Colonic mucosa (tissue), 4 donors: ENCODE data around the gene DACT1. TPM values are rescaled to one million over a fixed set of nuclear protein-coding genes. Genes with fewer than 3 reads are reported as not detected.

Experiments used
- DNase-seq: peaks from one replicate; pipeline ENCODE4 v3.0.0-alpha.2; 2020
- H3K27ac ChIP-seq: fragments of 200-600 bp; one replicate; pipeline ENCODE4 v1.8.0; 2021
- H3K27me3 ChIP-seq: fragments of 200-600 bp; one replicate; pipeline ENCODE4 v1.8.0; 2021
- H3K36me3 ChIP-seq: fragments of 200-600 bp; one replicate; pipeline ENCODE4 v1.8.0; 2021
- H3K4me1 ChIP-seq: fragments of 200-600 bp; one replicate; pipeline ENCODE4 v1.8.0; 2021; ENCODE audit warnings: mild to moderate bottlenecking
- H3K4me3 ChIP-seq: fragments of 200-600 bp; one replicate; pipeline ENCODE4 v1.8.0; 2021
- H3K9ac ChIP-seq, 2 donors: one replicate each; pipeline ENCODE4 v1.7.0; 2013; ENCODE audit warnings: control low read depth in 2 of 2, low read depth in 2 of 2, low read length in 2 of 2
- H3K9me3 ChIP-seq: fragments of 200-600 bp; one replicate; pipeline ENCODE4 v1.8.0; 2021
- CTCF ChIP-seq: fragments of 200-600 bp; IDR thresholded peaks from one replicate; pipeline ENCODE4 v1.8.0; 2022; ENCODE audit warnings: antibody characterized with exemption, mild to moderate bottlenecking
- intact Hi-C: fragments of 100-400 bp; cut with DNase I; formaldehyde crosslinking; loops from one replicate; pipeline ENCODE4 v1.14.1; 2022
- total RNA-seq, 2 donors: library from RNA; stranded (reverse); fragmentation: NEBNext Ultra II Directional in 1 of 2; extraction: Animal tissue kit (Norgen Biotek cat#: 25700) in 1 of 2; gene quantifications; one replicate each; pipeline ENCODE4 v1.2.1, GENCODE V29; 2021
- donor health status: healthy.
- donor health status: DM: no; HTN: no; CAD: no.
- donor health status: DM: no; HTN: no; CAD: no.

The DACT1 gene
- total RNA-seq, 2 donors from 2014 or later: 1.5 to 4.9 TPM

- Histone ChIP-seq H3K27me3 (no peaks in the 10 kb centered on the region), H3K36me3 (no peaks in the 10 kb centered on the region), H3K4me1 (no peaks in the 10 kb centered on the region), H3K9me3 (no peaks in the 10 kb centered on the region), H3K9ac (no peak overlapping the region), H3K4me3 (no peak overlapping the region), H3K27ac (no peak overlapping the region)
- no peak for DNase-seq
- no peak for TF ChIP-seq CTCF
- intact Hi-C loops: no loop called here
Observed at GRCh38 chr14:58673722-58674121, 36.0 kb downstream of the DACT1 start.

DNA sequence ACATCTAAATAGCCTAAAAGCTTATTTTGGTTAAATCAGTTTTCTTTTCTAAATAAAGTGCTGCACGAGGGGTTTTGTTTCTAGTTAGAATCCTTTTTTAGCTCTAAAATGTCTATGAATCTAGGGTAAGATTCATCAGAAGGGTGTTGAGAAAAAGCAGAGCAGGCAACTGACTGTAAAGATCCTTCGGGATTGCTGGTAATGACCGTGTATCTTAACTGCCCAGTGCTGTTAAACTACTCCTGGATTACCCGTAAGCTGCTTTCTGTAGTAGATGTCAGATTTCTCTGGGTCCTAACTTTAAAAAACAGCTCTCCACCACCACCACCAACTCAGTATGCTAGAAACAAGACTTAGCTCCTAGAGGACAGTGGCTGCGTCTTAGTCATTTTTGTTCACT, 39.2 kb downstream of the DACT1 start:
- H3K4me3 ChIP-seq: no peak overlapping the region
- H3K9me3 ChIP-seq: no peaks in the 10 kb centered on the region
- no peak for DNase-seq
- H3K4me1 ChIP-seq: no peaks in the 10 kb centered on the region
- no peak overlapping the region for H3K27ac ChIP-seq
- no peak for TF ChIP-seq CTCF
- intact Hi-C loops: no loop called here
- H3K36me3 ChIP-seq: no peaks in the 10 kb centered on the region
- no peaks in the 10 kb centered on the region for H3K27me3 ChIP-seq
- no peak overlapping the region for H3K9ac ChIP-seq

DNA sequence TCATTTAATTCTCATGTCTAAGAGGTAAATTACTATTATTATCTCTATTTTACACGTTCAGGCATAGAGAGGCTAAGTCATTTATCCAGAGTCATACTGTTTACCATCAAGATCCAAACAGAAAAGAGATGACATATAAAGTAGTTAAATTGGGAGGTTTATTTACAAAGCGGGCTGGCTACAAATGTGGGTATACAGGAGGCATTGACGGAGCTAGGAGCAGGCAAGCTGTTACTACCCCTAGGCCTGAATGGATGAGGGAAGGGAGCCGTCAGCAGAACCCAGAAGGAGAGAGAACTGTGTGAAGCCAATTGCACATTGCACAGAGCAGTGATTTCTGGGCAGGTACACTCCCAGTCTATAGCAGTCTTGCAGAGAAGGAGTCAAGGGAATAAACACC, 39.8 kb downstream of the DACT1 start:
- Histone ChIP-seq H3K9ac (no peak overlapping the region), H3K36me3 (no peaks in the 10 kb centered on the region), H3K27ac (no peak overlapping the region), H3K4me1 (no peaks in the 10 kb centered on the region), H3K27me3 (no peaks in the 10 kb centered on the region), H3K4me3 (no peak overlapping the region), H3K9me3 (no peaks in the 10 kb centered on the region)
- no peak for DNase-seq
- intact Hi-C loops: no loop called here
- TF ChIP-seq CTCF: no peak

GRCh38 chr14:58677996-58678395, 40.2 kb downstream of the DACT1 start:
- Histone ChIP-seq H3K9me3 (no peaks in the 10 kb centered on the region), H3K27ac (no peak overlapping the region), H3K4me1 (no peaks in the 10 kb centered on the region), H3K36me3 (no peaks in the 10 kb centered on the region), H3K27me3 (no peaks in the 10 kb centered on the region), H3K9ac (no peak overlapping the region), H3K4me3 (no peak overlapping the region)
- no peak for DNase-seq
- TF ChIP-seq CTCF: no peak
- intact Hi-C loops: no loop called here

- Histone ChIP-seq H3K27me3 (no peaks in the 10 kb centered on the region), H3K36me3 (no peaks in the 10 kb centered on the region), H3K27ac (no peak overlapping the region), H3K4me1 (no peaks in the 10 kb centered on the region), H3K4me3 (no peak overlapping the region), H3K9me3 (no peaks in the 10 kb centered on the region), H3K9ac (no peak overlapping the region)
- intact Hi-C loops: no loop called here
- no peak for TF ChIP-seq CTCF
- DNase-seq: no peak
Observed at GRCh38 chr14:58680698-58681097, 42.9 kb downstream of the DACT1 start.
